ENCODE data around the gene TRPM3. TPM values are rescaled to one million over a fixed set of nuclear protein-coding genes. Genes with fewer than 3 reads are reported as not detected.
A peak's percentile ranks its signal among the peaks of the same experiment; 100 is the strongest.

TRPM3 gene
- total and polyA plus RNA-seq, 4 experiments from 2014 or later: not detected

- no peaks in the 10 kb centered on the region for H3K9me3 ChIP-seq (ENCODE audit: control insufficient read depth in 1 of 2, low read length in 2 of 2)
- no peak overlapping the region for H3K4me3 Mint-ChIP-seq
- ChIA-PET CTCF (ENCODE audit: partially characterized antibody) (no interaction called here), POLR2A (ENCODE audit: partially characterized antibody) (no interaction called here)
- H3K36me3 Mint-ChIP-seq: no peaks in the 10 kb centered on the region
- H3K36me3 ChIP-seq (ENCODE audit: insufficient read depth, low read length): no peaks in the 10 kb centered on the region
- H3K4me1 ChIP-seq (ENCODE audit: insufficient read depth, low read length): no peaks in the 10 kb centered on the region
- H3K4me1 Mint-ChIP-seq: no peaks in the 10 kb centered on the region
- H3K27ac ChIP-seq (ENCODE audit: low read depth, low read length): no peak overlapping the region
- DNase-seq: no peak
- intact Hi-C loops (cut with micrococcal nuclease): no loop called here
- H3K4me3 ChIP-seq (ENCODE audit: low read length in 2 of 2): no peak overlapping the region
- H3K9me3 Mint-ChIP-seq: peaks cover 0 to 4% (median 1%) of the 10 kb centered on the region in 8 donors
- peaks cover 0 to 3% of the 10 kb centered on the region in 2 donors for H3K27me3 Mint-ChIP-seq
- no peak overlapping the region for H3K27ac Mint-ChIP-seq
- no peaks in the 10 kb centered on the region for H3K27me3 ChIP-seq (ENCODE audit: insufficient read depth, low read length)
Observed at GRCh38 chr9:71144495-71144894, 23.1 kb upstream of the TRPM3 start.

- Histone ChIP-seq H3K27me3 (ENCODE audit: insufficient read depth, low read length) (no peaks in the 10 kb centered on the region), H3K27ac (ENCODE audit: low read depth, low read length) (no peak overlapping the region), H3K9me3 (ENCODE audit: control insufficient read depth in 1 of 2, low read length in 2 of 2) (no peaks in the 10 kb centered on the region), H3K4me1 (ENCODE audit: insufficient read depth, low read length) (no peaks in the 10 kb centered on the region), H3K36me3 (ENCODE audit: insufficient read depth, low read length) (no peaks in the 10 kb centered on the region), H3K4me3 (ENCODE audit: low read length in 2 of 2) (no peak overlapping the region)
- Mint-ChIP-seq H3K27me3 (no peaks in the 10 kb centered on the region), H3K4me1 (no peaks in the 10 kb centered on the region), H3K27ac (no peak overlapping the region), H3K4me3 (no peak overlapping the region), H3K9me3 (peaks cover 0 to 3% (median 0%) of the 10 kb centered on the region in 8 donors), H3K36me3 (no peaks in the 10 kb centered on the region)
- ChIA-PET POLR2A (ENCODE audit: partially characterized antibody) (no interaction called here), CTCF (ENCODE audit: partially characterized antibody) (no interaction called here)
- DNase-seq: no peak
- intact Hi-C loops (cut with micrococcal nuclease): no loop called here
Observed at GRCh38 chr9:71136696-71137095, 15.3 kb upstream of the TRPM3 start.

- ChIA-PET POLR2A (ENCODE audit: partially characterized antibody) (no interaction called here), CTCF (ENCODE audit: partially characterized antibody) (no interaction called here)
- Histone ChIP-seq H3K27ac (ENCODE audit: low read depth, low read length) (no peak overlapping the region), H3K4me3 (ENCODE audit: low read length in 2 of 2) (no peak overlapping the region), H3K9me3 (ENCODE audit: control insufficient read depth in 1 of 2, low read length in 2 of 2) (no peaks in the 10 kb centered on the region), H3K36me3 (ENCODE audit: insufficient read depth, low read length) (no peaks in the 10 kb centered on the region), H3K4me1 (ENCODE audit: insufficient read depth, low read length) (no peaks in the 10 kb centered on the region), H3K27me3 (ENCODE audit: insufficient read depth, low read length) (no peaks in the 10 kb centered on the region)
- no peak for DNase-seq
- no peak overlapping the region for H3K27ac Mint-ChIP-seq
- intact Hi-C loops (cut with micrococcal nuclease): no loop called here
- H3K4me1 Mint-ChIP-seq: no peaks in the 10 kb centered on the region
- no peaks in the 10 kb centered on the region for H3K27me3 Mint-ChIP-seq
- H3K36me3 Mint-ChIP-seq: no peaks in the 10 kb centered on the region
- H3K4me3 Mint-ChIP-seq: no peak overlapping the region
- peaks cover 0 to 3% (median 0%) of the 10 kb centered on the region in 8 donors for H3K9me3 Mint-ChIP-seq
Observed at GRCh38 chr9:71131145-71131544, 9.7 kb upstream of the TRPM3 start.

GRCh38 chr9:71130521-71130920 lies 9.1 kb upstream of the TRPM3 start:
- intact Hi-C loops (cut with micrococcal nuclease): no loop called here
- Histone ChIP-seq H3K27me3 (ENCODE audit: insufficient read depth, low read length) (no peaks in the 10 kb centered on the region), H3K27ac (ENCODE audit: low read depth, low read length) (no peak overlapping the region), H3K9me3 (ENCODE audit: control insufficient read depth in 1 of 2, low read length in 2 of 2) (no peaks in the 10 kb centered on the region), H3K4me1 (ENCODE audit: insufficient read depth, low read length) (no peaks in the 10 kb centered on the region), H3K4me3 (ENCODE audit: low read length in 2 of 2) (no peak overlapping the region), H3K36me3 (ENCODE audit: insufficient read depth, low read length) (no peaks in the 10 kb centered on the region)
- CTCF ChIA-PET (ENCODE audit: partially characterized antibody): no interaction called here
- no peak for DNase-seq
- Mint-ChIP-seq H3K4me1 (no peaks in the 10 kb centered on the region), H3K4me3 (no peak overlapping the region), H3K27me3 (no peaks in the 10 kb centered on the region), H3K9me3 (peaks cover 0 to 3% (median 0%) of the 10 kb centered on the region in 8 donors), H3K36me3 (no peaks in the 10 kb centered on the region), H3K27ac (no peak overlapping the region)
- POLR2A ChIA-PET (ENCODE audit: partially characterized antibody): no interaction called here

- no peak for DNase-seq
- CTCF ChIA-PET (ENCODE audit: partially characterized antibody): no interaction called here
Observed at GRCh38 chr9:71128796-71129195, 7.4 kb upstream of the TRPM3 start.

GRCh38 chr9:71127301-71127700 lies 5.9 kb upstream of the TRPM3 start:
- Mint-ChIP-seq H3K9me3 (no peaks in the 10 kb centered on the region), H3K4me3 (no peak overlapping the region), H3K4me1 (no peaks in the 10 kb centered on the region), H3K36me3 (no peaks in the 10 kb centered on the region), H3K27ac (no peak overlapping the region), H3K27me3 (no peaks in the 10 kb centered on the region)
- Histone ChIP-seq H3K4me1 (ENCODE audit: insufficient read depth, low read length) (no peaks in the 10 kb centered on the region), H3K27ac (ENCODE audit: low read depth, low read length) (no peak overlapping the region), H3K27me3 (ENCODE audit: insufficient read depth, low read length) (no peaks in the 10 kb centered on the region), H3K36me3 (ENCODE audit: insufficient read depth, low read length) (no peaks in the 10 kb centered on the region), H3K9me3 (ENCODE audit: control insufficient read depth in 1 of 2, low read length in 2 of 2) (no peaks in the 10 kb centered on the region), H3K4me3 (ENCODE audit: low read length in 2 of 2) (no peak overlapping the region)
- POLR2A ChIA-PET (ENCODE audit: partially characterized antibody): no interaction called here
- CTCF ChIA-PET (ENCODE audit: partially characterized antibody): no interaction called here
- DNase-seq: no peak
- intact Hi-C loops (cut with micrococcal nuclease): no loop called here

More at GRCh38 chr9:71128796-71129195, 7.4 kb upstream of the TRPM3 start:
- no peaks in the 10 kb centered on the region for H3K4me1 Mint-ChIP-seq
- H3K9me3 Mint-ChIP-seq: peaks cover 0 to under 1% (median 0%) of the 10 kb centered on the region in 8 donors
- Histone ChIP-seq H3K4me1 (ENCODE audit: insufficient read depth, low read length) (no peaks in the 10 kb centered on the region), H3K27me3 (ENCODE audit: insufficient read depth, low read length) (no peaks in the 10 kb centered on the region), H3K27ac (ENCODE audit: low read depth, low read length) (no peak overlapping the region), H3K9me3 (ENCODE audit: control insufficient read depth in 1 of 2, low read length in 2 of 2) (no peaks in the 10 kb centered on the region), H3K36me3 (ENCODE audit: insufficient read depth, low read length) (no peaks in the 10 kb centered on the region), H3K4me3 (ENCODE audit: low read length in 2 of 2) (no peak overlapping the region)
- POLR2A ChIA-PET (ENCODE audit: partially characterized antibody): no interaction called here
- H3K36me3 Mint-ChIP-seq: no peaks in the 10 kb centered on the region
- H3K4me3 Mint-ChIP-seq: no peak overlapping the region
- no peaks in the 10 kb centered on the region for H3K27me3 Mint-ChIP-seq
- intact Hi-C loops (cut with micrococcal nuclease): no loop called here
- H3K27ac Mint-ChIP-seq: no peak overlapping the region

GRCh38 chr9:71122421-71122820 lies 1.0 kb upstream of the TRPM3 start:
- Mint-ChIP-seq H3K36me3 (no peaks in the 10 kb centered on the region), H3K4me3 (no peak overlapping the region), H3K27me3 (peaks cover 4 to 7% of the 10 kb centered on the region in 2 donors), H3K9me3 (no peaks in the 10 kb centered on the region), H3K4me1 (peaks cover 0 to 2% (median under 1%) of the 10 kb centered on the region in 4 donors), H3K27ac (no peak overlapping the region)
- H3K27ac ChIP-seq (ENCODE audit: low read depth, low read length): no peak overlapping the region
- no peaks in the 10 kb centered on the region for H3K27me3 ChIP-seq (ENCODE audit: insufficient read depth, low read length)
- ChIA-PET CTCF (ENCODE audit: partially characterized antibody) (no interaction called here), POLR2A (ENCODE audit: partially characterized antibody) (no interaction called here)
- H3K4me3 ChIP-seq (ENCODE audit: low read length in 2 of 2): no peak overlapping the region
- DNase-seq: no peak
- H3K36me3 ChIP-seq (ENCODE audit: insufficient read depth, low read length): no peaks in the 10 kb centered on the region
- intact Hi-C loops (cut with micrococcal nuclease): no loop called here
- peaks cover 4% of the 10 kb centered on the region for H3K4me1 ChIP-seq (ENCODE audit: insufficient read depth, low read length)
- no peaks in the 10 kb centered on the region for H3K9me3 ChIP-seq (ENCODE audit: control insufficient read depth in 1 of 2, low read length in 2 of 2)

- H3K27me3 ChIP-seq (ENCODE audit: insufficient read depth, low read length): no peaks in the 10 kb centered on the region
- Mint-ChIP-seq H3K4me1 (peaks cover 0 to 2% (median under 1%) of the 10 kb centered on the region in 4 donors), H3K9me3 (no peaks in the 10 kb centered on the region), H3K4me3 (peak overlapping the region in 1 of 8 donors; percentile 11), H3K27me3 (peaks cover 4 to 7% of the 10 kb centered on the region in 2 donors), H3K36me3 (no peaks in the 10 kb centered on the region), H3K27ac (no peak overlapping the region)
- no peak overlapping the region for H3K27ac ChIP-seq (ENCODE audit: low read depth, low read length)
- ChIA-PET CTCF (ENCODE audit: partially characterized antibody) (no interaction called here), POLR2A (ENCODE audit: partially characterized antibody) (no interaction called here)
- H3K4me3 ChIP-seq (ENCODE audit: low read length in 2 of 2): no peak overlapping the region
- no peaks in the 10 kb centered on the region for H3K9me3 ChIP-seq (ENCODE audit: control insufficient read depth in 1 of 2, low read length in 2 of 2)
- no peak for DNase-seq
- peaks cover 4% of the 10 kb centered on the region for H3K4me1 ChIP-seq (ENCODE audit: insufficient read depth, low read length)
- intact Hi-C loops (cut with micrococcal nuclease): no loop called here
- no peaks in the 10 kb centered on the region for H3K36me3 ChIP-seq (ENCODE audit: insufficient read depth, low read length)
Observed at GRCh38 chr9:71122022-71122275, 528 bp upstream of the TRPM3 start.
